GM18511 (cell line): ENCODE results near the gene TMX2.
"Not testable (repeated sequence)": the region's sequence is repeated elsewhere in the genome, so short reads cannot be mapped to it uniquely, and the experiment has no call there.

Source experiments
- ATAC-seq: cut with Tn5 transposase; IDR thresholded peaks from one replicate; pipeline ENCODE4 v1.9.1; 2021; ENCODE audit warnings: mild to moderate bottlenecking, moderate library complexity; ENCODE audit not compliant: unreplicated experiment

The TMX2 gene, protein sequence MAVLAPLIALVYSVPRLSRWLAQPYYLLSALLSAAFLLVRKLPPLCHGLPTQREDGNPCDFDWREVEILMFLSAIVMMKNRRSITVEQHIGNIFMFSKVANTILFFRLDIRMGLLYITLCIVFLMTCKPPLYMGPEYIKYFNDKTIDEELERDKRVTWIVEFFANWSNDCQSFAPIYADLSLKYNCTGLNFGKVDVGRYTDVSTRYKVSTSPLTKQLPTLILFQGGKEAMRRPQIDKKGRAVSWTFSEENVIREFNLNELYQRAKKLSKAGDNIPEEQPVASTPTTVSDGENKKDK

DNA sequence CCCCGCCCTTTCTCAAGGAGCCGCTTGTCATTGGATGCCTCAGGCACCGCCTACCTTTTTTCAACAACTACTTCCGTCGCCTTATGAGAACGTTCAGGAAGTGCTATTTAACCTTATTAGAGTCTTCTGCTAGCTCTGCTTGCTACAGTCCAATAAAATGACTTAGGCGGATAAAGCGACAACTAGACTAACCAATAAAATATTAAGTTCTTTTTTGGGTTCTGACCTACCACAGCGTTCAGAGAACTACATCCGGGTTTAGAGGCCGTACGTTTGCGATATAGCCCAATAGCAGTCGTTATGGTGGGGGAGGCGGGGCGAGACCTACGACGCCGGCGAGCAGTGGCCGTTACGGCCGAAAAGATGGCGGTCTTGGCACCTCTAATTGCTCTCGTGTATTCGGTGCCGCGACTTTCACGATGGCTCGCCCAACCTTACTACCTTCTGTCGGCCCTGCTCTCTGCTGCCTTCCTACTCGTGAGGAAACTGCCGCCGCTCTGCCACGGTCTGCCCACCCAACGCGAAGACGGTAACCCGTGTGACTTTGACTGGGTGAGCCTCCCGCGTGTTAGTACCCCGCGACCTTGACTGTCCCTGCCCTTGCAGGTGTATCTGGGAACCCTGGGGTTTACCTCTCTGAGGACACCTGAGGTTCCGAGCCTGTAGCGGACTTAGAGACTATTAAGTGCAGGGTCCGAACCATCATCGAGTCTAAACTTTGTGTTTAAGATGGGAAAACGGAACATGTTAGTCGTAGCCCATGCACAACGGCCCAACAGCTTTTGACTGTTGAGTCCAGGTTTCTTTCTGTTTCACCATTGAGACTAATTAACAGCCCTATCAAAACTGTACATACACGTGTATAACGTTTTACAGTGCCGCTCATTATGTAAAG is at the start of gene TMX2:
TMX2 (plus strand) TSS at position 338 of the 895 bp plus-strand sequence; CDS start at position 364, 26 bp downstream.
- ATAC-seq, result peak; percentile 94

DNA sequence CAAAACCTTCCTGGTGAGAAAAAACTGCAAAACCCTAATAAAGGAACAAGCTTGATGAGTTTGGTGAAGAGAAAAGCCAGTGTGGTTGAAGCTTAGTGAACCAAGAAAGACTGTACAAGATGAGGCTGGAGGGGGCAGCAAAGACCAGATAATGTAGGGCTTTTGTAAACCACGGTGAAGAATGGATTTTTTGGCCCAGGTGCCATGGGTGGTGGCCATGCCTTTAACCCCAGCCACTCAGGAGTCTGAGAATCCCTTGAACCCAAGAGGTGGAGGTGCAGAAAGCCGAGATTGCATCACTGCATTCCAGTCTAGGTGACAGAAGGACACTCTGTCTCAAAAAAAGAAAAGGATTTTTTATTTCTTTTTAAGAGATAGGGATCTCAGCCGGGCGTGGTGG is 49.5 kb upstream of the TMX2 start:
- ATAC-seq, result no peak

DNA sequence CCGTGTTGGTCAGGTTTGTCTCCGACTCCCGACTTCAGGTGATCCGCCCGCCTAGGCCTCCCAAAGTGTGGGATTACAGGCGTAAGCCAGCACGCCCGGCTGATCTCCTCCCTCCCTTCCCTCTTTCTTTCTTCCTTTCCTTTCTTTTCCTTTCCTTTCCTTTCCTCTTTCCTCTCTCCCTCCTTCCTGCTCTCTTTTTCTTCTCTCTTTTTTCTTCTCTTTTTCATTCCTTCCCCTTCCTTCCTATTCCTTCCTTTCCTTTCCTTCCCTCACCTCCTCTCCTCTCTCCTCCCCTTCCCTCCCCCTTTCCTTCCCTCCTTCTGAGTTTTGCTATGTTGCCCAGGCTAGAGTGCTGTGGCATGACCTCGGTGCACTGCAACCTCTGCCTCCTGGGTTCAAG is 48.4 kb upstream of the TMX2 start:
- ATAC-seq, result no peak

DNA sequence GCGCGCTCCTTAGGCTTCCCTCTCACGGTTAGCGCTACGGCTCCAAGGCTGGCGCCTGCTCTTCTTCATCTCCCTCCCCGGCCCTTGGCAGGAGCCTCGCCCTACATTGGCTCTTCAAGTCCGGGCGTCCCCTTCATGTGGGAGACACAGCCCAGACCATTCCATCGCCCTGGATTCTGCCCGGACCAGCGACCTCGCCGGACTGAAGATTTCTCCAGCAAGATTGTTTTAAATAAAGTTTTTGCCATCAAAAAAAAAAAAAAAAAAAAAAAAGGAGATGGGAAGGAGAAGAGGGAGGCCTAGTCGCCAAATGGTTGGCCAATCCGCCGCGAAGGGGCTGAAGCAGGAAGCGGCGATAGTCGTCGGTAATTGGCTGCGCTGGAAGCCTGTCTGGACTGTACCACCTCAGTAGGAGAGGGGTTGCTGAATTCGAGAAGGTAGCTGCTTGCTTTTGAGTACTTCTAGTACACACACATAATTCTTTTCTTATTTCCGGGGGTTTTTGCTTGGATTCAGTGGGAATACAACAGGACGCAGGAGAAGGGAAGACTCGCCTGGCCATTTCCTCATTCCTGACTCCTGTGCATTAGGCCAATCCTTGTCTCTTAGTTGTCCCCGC is 45.2 kb upstream of the TMX2 start:
- ATAC-seq, result peak; percentile 73

DNA sequence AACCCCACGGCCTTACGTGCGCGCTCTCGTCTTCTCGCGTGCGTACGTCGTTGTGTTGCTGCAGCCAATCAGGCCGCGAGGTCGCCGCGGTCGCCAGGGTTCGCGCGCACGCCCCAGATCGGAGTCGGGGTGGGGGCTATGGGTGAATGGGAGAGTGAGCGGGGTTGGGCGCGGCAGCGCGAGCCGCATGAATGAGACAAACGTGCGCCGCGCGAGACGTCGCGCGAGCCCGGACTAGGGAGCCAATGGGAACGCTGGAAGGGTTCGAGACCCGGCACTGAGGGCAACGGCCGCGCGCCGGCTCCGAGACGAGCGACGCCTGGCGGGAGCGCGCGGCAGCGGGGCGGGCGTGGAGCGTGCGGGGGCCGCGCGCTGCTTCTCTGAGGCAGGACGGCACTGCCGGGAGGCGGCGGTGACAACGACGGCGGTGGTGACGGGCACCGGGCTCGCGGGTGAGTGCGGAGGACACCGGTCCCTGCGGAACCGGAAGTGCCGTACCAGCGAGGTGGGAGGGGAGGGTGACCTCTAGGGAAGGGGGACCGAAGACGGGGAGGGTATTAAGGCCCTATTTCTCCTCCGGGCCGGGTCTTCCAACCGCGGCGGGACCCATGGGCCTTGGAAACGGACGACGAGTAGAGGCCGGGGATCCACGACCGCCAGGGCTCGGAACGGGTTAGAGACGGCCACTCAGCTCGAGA is 44.5 kb upstream of the TMX2 start, which contains the start of gene ZDHHC5:
ZDHHC5 (plus strand) TSS at position 379 of the 698 bp plus-strand sequence. CDS start 4,977 bp downstream, outside the sequence.
- ATAC-seq, result peak; percentile 87

DNA sequence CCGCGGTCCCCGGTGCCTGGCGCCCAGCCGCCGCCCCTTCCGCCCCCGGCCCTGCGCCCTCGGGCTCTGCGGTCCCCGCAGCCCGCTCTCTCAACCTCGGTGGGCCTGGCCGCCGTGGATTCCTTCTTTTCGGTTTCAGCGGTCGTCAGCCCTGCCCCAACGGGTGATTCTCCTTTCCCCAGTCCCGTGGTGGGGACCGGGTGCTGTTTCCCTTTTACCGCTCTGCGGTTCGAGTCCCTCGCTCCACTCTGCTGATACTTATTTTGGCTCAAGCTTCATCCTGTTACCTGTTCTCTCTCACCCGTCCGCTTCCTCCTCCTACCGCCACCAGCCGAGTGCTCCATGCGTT is 44.0 kb upstream of the TMX2 start:
- ATAC-seq, result peak; percentile 18

DNA sequence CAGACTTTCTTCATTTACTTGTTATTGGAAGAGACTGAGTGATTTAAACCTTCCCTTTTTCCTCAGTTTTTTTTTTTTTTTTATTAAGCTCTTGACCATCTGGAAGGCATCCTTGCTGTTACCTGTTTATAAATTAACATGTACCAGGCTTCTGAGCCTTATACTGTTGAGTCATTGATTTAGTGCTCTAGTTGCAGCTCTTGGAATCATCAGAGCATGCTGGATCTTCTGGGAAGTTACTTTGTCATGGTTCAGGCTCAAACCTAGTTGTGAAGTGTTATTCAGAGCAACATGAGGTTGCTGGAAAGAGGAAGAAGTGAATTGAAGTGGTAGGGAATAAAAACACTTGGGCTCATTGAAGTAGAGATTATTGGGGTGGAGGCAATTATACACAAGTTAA is 38.1 kb upstream of the TMX2 start:
- ATAC-seq, result no peak

DNA sequence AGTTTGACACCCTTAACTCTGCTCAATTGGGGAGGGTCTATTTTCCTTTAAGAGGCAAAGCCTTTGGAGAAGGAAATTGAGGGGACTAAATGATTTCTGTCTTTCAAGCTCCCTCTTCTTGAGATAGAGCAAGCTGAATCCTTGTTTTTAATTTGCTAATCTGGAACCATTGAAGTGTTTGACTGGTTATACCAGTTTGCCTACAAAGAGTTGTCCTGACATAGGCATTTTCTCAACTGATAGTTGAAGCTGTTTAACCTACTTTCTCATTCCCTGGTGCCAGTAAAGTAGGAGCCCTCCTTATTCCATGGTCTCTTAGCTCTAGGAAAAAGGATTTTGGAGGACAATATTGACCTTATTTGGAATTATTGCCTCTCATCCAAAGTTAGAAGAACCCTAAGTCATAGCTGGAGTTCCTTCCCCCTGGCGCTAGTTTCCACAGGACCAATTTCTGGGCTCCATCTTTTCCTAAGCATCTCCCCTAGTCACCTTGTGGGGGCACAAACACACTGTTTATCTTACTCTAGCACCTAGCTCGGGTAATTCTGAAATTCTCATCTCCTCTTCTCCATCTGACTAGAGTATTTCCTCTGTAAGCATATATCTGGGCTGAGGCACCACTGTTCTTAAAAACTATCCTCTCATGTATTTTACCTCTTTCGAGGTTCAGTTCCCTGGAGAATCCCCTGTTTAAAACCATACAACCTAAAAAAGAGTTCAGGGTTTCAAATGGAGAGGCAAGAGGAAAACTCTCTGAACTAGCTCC is 37.0 kb upstream of the TMX2 start:
- no peak for ATAC-seq

DNA sequence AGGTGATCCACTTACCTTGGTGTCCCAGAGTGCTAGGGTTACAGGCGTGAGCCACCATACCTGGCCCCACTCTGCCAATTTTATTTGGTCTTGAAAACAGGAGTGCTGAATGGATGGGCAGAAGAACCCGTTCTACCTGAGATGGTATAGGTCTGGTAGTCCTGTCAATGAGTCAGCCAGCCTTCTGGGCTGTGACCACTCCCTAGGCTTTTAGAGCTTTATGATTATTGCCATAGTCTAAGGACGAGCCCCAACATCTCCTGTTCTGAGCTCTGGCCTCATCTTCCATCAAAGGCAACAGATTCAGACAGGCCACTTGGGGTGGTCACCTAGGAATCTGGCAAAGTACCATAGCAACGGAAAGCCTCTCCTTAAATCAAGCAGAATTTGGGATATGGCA is 33.0 kb upstream of the TMX2 start:
- no peak for ATAC-seq

DNA sequence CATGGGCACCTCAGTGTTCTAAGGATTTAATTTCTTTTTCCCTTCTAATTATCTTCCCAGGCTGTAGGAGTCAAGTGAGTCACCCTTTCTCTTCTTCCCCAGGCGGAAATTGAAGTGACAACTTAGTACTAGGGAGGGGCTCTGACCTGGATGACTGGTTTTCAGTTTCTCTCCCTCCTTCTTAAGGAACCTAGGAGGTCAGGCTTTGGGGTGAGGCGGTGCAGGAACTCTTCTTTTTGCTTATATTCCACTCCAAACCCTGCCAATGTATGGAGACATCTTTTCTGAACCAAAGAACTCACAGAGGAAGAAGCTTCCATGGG is 31.9 kb upstream of the TMX2 start:
- peak; percentile 56 for ATAC-seq

DNA sequence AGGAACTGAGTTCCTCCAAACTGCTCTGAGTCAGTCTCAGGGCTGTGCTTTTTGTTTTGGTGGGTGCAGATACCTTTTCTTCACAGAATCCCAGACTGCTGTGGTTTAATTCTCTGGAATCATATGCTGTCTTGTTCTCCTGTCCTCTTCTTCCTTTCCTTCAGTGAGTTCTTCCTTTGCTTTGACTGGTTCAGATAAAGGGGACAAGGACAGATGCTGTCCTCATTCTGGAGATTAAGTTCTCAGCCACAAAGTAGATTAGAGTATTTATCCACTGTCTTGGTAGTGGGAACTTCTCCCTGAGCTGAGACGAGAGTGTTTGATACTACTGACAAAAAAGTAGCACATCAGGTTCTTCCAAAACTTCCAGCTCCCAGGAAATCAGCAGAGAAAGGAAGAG is 31.2 kb upstream of the TMX2 start:
- no peak for ATAC-seq

DNA sequence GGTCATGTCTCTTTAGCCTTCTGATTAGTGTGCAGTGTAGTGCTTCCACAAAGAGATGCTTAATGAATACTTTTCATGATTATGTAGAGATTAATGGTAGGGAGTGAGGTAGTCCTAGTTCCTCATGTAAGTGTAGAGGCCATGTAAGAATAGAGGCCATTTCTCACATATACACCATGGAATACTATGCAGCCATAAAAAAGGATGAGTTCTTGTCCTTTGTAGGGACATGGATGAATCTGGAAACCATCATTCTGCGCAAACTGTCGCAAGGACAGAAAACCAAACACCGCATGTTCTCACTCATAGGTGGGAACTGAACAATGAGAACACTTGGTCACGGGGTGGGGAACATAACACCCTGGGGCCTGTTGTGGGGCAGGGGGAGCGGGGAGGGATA is 21.9 kb upstream of the TMX2 start:
- not testable (repeated sequence) for ATAC-seq

DNA sequence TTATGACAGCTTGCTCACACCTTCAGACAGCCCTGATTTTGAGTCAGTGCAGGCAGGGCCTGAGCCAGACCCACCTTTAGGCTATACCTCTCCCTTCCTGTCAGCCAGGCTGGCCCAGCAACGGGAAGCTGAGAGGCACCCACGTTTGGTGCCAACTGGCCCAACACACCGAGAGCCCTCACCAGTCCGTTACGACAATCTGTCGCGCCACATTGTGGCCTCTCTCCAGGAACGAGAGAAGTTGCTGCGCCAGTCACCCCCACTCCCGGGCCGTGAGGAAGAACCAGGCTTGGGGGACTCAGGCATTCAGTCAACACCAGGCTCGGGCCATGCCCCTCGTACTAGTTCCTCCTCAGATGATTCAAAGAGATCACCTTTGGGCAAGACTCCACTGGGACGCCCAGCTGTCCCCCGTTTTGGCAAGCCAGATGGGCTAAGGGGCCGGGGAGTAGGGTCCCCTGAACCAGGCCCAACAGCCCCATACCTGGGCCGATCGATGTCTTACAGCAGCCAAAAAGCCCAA is 13.5 kb upstream of the TMX2 start:
- ATAC-seq, result no peak

DNA sequence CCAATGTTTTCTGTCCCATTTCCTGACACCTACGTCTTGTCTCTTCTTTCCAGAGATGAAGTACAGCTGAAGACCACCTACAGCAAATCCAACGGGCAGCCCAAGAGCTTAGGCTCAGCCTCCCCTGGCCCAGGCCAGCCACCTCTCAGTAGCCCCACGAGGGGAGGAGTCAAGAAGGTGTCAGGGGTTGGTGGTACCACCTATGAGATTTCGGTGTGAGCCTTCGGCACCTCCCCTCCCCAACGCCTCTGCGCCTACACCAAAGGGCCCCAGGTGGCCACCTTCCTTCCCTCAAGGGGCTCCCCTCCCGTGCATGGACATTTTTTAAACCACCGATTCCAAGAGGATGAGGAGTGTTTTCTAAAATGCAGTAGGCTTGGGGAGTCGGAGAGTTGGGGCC is 12.6 kb upstream of the TMX2 start:
- ATAC-seq, result no peak

DNA sequence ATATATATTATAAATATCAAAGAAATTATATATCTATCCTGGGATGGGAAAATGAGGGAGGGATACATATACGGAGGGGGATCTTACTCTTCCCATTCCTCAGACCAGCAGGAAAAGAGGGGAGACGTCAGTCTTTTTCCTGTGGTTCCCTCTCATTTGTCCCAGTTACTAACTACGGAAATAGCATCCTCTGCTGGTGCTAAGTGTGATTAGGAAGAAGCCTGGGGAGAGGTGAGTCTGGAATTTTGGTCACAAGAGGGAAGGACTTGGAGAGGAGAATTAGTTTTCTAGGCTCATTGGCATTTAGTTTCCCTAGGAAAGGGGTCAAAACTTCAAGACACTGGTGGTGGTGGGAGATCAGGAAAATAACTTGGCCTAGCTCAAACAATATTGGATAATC is 12.0 kb upstream of the TMX2 start:
- ATAC-seq, result no peak

DNA sequence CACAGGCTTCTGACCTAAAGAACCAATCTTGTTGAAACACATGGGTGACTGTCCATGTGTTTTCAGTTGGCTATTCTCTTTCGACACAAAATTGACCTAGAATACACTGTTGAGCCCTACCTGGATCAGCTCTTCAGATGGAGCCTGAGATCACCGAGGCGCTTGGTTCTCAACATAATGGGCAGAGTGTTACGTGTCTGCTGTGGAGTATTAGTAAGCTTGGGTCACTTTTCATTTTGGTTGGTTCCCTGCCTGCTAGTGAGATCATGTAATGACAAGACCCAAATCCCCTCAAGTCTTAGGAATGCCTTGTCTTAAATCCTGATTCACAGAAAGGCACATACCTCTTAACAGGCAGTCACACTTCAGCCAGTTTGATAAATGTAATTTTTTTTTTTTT is 9.1 kb upstream of the TMX2 start:
- no peak for ATAC-seq

DNA sequence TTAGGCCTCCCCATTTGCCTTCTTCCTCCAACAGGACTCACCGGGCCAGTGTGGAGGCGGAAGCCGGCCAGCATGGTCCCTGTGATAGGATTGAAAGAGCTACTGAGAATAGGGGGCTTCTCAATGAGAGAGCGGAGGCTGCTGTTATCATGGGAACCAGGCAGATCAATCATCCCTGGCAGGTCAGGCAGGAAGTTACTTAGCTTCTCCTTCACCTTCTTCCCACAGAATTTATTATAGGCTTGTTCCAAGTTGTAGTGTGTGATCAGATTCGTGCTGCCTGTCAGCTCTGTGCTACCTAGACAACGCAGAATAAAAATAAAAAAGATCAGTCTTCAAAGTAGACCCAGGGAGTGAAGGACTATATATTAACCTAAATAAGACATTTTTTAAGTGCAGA is 7.5 kb upstream of the TMX2 start:
- no peak for ATAC-seq

DNA sequence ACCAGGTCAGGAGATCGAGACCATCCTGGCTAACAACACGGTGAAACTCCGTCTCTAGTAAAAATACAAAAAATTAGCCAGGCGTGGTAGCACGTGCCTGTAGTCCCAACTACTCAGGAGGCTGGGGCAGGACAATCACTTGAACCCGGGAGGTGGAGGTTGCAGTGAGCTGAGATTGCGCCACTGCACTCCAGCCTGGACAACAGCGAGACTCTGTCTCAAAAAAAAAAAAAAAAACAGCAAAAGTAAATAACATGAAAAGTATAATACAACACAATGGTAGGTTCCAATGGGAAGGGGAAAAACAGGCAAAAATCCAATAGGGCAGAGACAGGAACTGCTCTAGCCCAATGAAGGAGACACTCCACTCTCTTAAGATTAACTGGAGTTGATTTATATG is 7.0 kb upstream of the TMX2 start:
- not testable (repeated sequence) for ATAC-seq

DNA sequence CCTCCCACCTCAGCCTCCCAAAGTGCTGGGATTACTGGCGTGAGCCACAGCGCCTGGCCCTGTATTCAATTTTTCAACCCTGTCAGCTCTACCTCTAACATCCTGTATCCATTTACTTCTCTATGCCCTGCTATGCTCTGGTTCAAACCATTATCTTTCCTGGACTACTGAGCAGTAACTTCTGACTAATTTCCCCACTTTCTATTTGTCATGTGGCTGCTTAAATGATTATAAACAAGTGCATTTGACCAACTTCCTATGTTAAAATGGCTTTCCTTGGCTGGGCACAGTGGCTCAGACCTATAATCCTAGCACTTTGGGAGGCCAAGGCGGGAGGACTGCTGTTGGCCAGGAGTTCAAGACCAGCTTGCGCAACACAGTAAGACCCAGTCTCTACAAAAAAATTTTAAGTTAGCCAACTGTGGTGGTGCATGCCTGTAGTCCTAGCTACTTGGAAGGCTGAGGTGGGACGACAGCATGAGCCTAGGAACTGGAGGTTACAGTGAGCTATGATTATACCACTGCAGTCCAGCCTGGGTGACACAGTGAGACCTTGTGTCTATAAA is 2.5 kb upstream of the TMX2 start:
- ATAC-seq, result no peak
